Keratinocyte (primary cell): Measurements from ENCODE around the gene PPP6C. TPM values are rescaled to one million over a fixed set of nuclear protein-coding genes. Genes with fewer than 3 reads are reported as not detected.
"Not testable (repeated sequence)": the region's sequence is repeated elsewhere in the genome, so short reads cannot be mapped to it uniquely, and the experiment has no call there.

Experiments
- DNase-seq: peaks from one replicate; pipeline ENCODE4 v3.0.0-alpha.2; 2011; ENCODE audit warnings: low read depth, missing footprints, low spot score
- FAIRE-seq: peaks from 2 replicates; lab custom pipeline; 2011; peaks lifted over from hg19 to GRCh38; lab: Jason Lieb, UNC
- H2AFZ ChIP-seq: 2 replicates; pipeline ENCODE4 v1.6.0; 2012; ENCODE audit warnings: low read length, control low read depth, inconsistent platforms; ENCODE audit not compliant: control insufficient read depth
- H3K27ac ChIP-seq: 2 replicates; pipeline ENCODE4 v1.5.1; 2011; ENCODE audit warnings: low read length; ENCODE audit not compliant: control insufficient read depth, insufficient read depth
- H3K27me3 ChIP-seq: 3 replicates; pipeline ENCODE4 v1.6.0; 2011; ENCODE audit warnings: low read length; ENCODE audit not compliant: control insufficient read depth, insufficient read depth; ENCODE audit errors: extremely low read depth
- H3K36me3 ChIP-seq, 2 experiments: 2 replicates in 1 of 2; 3 replicates in 1 of 2; pipeline ENCODE4 v1.5.1; 2011; ENCODE audit warnings: low read length in 2 of 2, mild to moderate bottlenecking in 1 of 2; ENCODE audit not compliant: control insufficient read depth in 2 of 2, insufficient read depth in 2 of 2; ENCODE audit errors: extremely low read depth in 1 of 2
- H3K4me1 ChIP-seq: 3 replicates; pipeline ENCODE4 v1.5.1; 2011; ENCODE audit warnings: low read length; ENCODE audit not compliant: control insufficient read depth, insufficient read depth; ENCODE audit errors: extremely low read depth
- H3K4me2 ChIP-seq: 3 replicates; pipeline ENCODE4 v1.6.0; 2011; ENCODE audit warnings: low read depth, low read length; ENCODE audit not compliant: control insufficient read depth, insufficient read depth; ENCODE audit errors: extremely low read depth
- H3K4me3 ChIP-seq, 3 experiments: fragments of 200-600 bp in 1 of 3; sonication (generic) in 1 of 3; 2 replicates in 2 of 3; 3 replicates in 1 of 3; pipeline ENCODE4 v1.5.1; 2011 to 2016; ENCODE audit warnings: low read length in 3 of 3, mild to moderate bottlenecking in 3 of 3, control low read depth in 2 of 3, inconsistent platforms in 1 of 3, low read depth in 1 of 3, mixed read lengths in 1 of 3, mixed run types in 1 of 3, moderate library complexity in 1 of 3; ENCODE audit not compliant: control insufficient read depth in 2 of 3, insufficient read depth in 2 of 3; ENCODE audit errors: extremely low read depth in 1 of 3
- H3K79me2 ChIP-seq: 2 replicates; pipeline ENCODE4 v1.6.0; 2012; ENCODE audit warnings: low read length; ENCODE audit not compliant: control insufficient read depth, insufficient read depth
- H3K9ac ChIP-seq: 3 replicates; pipeline ENCODE4 v1.6.0; 2011; ENCODE audit warnings: low read length; ENCODE audit not compliant: control insufficient read depth, insufficient read depth; ENCODE audit errors: extremely low read depth
- H3K9me1 ChIP-seq: 3 replicates; pipeline ENCODE4 v1.6.0; 2011; ENCODE audit warnings: low read length; ENCODE audit not compliant: control insufficient read depth, insufficient read depth; ENCODE audit errors: extremely low read depth
- H3K9me3 ChIP-seq: 2 replicates; pipeline ENCODE4 v1.5.1; 2012; ENCODE audit warnings: low read depth, low read length; ENCODE audit not compliant: control insufficient read depth
- H4K20me1 ChIP-seq: 3 replicates; pipeline ENCODE4 v1.6.0; 2011; ENCODE audit warnings: low read length; ENCODE audit not compliant: control insufficient read depth, insufficient read depth; ENCODE audit errors: extremely low read depth
- CTCF ChIP-seq, 3 experiments: IDR thresholded peaks in 1 of 3; conservative IDR thresholded peaks in 1 of 3; optimal IDR thresholded peaks in 1 of 3; 2 replicates in 2 of 3; 3 replicates in 1 of 3; pipeline versions ENCODE3 to v1.5.1; 2011; ENCODE audit warnings: low read length in 3 of 3, mild to moderate bottlenecking in 3 of 3, moderate library complexity in 2 of 3, control low read depth in 1 of 3, inconsistent platforms in 1 of 3; ENCODE audit not compliant: insufficient read depth in 2 of 3; ENCODE audit errors: extremely low read depth in 1 of 3
- EZH2 ChIP-seq: IDR thresholded peaks from one replicate; pipeline ENCODE4 v1.6.1; 2012; ENCODE audit warnings: inconsistent platforms, mild to moderate bottlenecking, low read length, moderate library complexity
- dilution Hi-C: fragments of 300-500 bp; cut with MboI; formaldehyde crosslinking; loops from one replicate; pipeline ENCODE4 v1.7.0; 2020; ENCODE audit warnings: low sequenced_read_pairs; ENCODE audit not compliant: extremely low pct_ligation_motif_present
- polyA plus RNA-seq, 5 experiments: library from polyadenylated mRNA; depleted of rRNA in 3 of 5; stranded (reverse) in 3 of 5; stranded (forward) in 1 of 5; unstranded in 1 of 5; fragments of >200 nt; gene quantifications; 1 replicate in 1 of 5; 2 replicates in 3 of 5; 3 replicates in 1 of 5; pipeline versions ENCODE4 v1.2.1 to v1.2.3, GENCODE V29; 2011 to 2012; ENCODE audit warnings: missing spikeins in 2 of 5, low read depth in 1 of 5, low replicate concordance in 1 of 5

The PPP6C gene
- polyA plus RNA-seq, 1 donor (not counting 4 experiments of a cell fraction or from before 2014, with no cell fraction given): 35.9 TPM

GRCh38 chr9:125110464-125110863 lies 79.1 kb downstream of the PPP6C start:
- Histone ChIP-seq H3K79me2 (no peaks in the 10 kb centered on the region), H3K27ac (no peak overlapping the region)
- dilution Hi-C loops: no loop called here

GRCh38 chr9:125108541-125108940 lies 81.1 kb downstream of the PPP6C start:
- H3K9ac ChIP-seq, FAIRE-seq, H4K20me1 ChIP-seq, H3K9me3 ChIP-seq, H3K27me3 ChIP-seq, dilution Hi-C loops, DNase-seq, H3K4me3 ChIP-seq, H2AFZ ChIP-seq, H3K4me1 ChIP-seq, H3K79me2 ChIP-seq, H3K4me2 ChIP-seq, H3K9me1 ChIP-seq, H3K27ac ChIP-seq, H3K36me3 ChIP-seq: not testable (repeated sequence)

More at GRCh38 chr9:125110464-125110863, 79.1 kb downstream of the PPP6C start:
- Histone ChIP-seq H2AFZ (no peak overlapping the region), H3K4me3 (no peak overlapping the region), H3K9ac (no peak overlapping the region), H4K20me1 (no peaks in the 10 kb centered on the region), H3K36me3 (no peaks in the 10 kb centered on the region), H3K9me1 (no peaks in the 10 kb centered on the region), H3K27me3 (no peaks in the 10 kb centered on the region), H3K4me1 (no peaks in the 10 kb centered on the region), H3K4me2 (no peak overlapping the region), H3K9me3 (no peaks in the 10 kb centered on the region)
- no peak for DNase-seq
- no peak for FAIRE-seq
- TF ChIP-seq EZH2 (no peak), CTCF (optimal IDR thresholded peaks at IDR 0.05 in 1 of 3, IDR thresholded peaks at IDR 0.05 in 1 of 3, conservative IDR thresholded peaks at IDR 0.05 in 1 of 3; ENCODE audit: extremely low read depth in 1 of 3, insufficient read depth in 2 of 3, low read length in 3 of 3) (no peak)

- Histone ChIP-seq H3K4me3 (no peak overlapping the region), H3K79me2 (no peaks in the 10 kb centered on the region), H3K36me3 (no peaks in the 10 kb centered on the region), H3K27ac (no peak overlapping the region), H2AFZ (no peak overlapping the region), H3K9me1 (no peaks in the 10 kb centered on the region), H3K9me3 (no peaks in the 10 kb centered on the region), H3K9ac (no peak overlapping the region), H3K4me1 (no peaks in the 10 kb centered on the region), H4K20me1 (no peaks in the 10 kb centered on the region), H3K4me2 (no peak overlapping the region), H3K27me3 (no peaks in the 10 kb centered on the region)
- dilution Hi-C loops: no loop called here
- DNase-seq: no peak
- FAIRE-seq: no peak
- TF ChIP-seq EZH2 (no peak), CTCF (optimal IDR thresholded peaks at IDR 0.05 in 1 of 3, IDR thresholded peaks at IDR 0.05 in 1 of 3, conservative IDR thresholded peaks at IDR 0.05 in 1 of 3; ENCODE audit: extremely low read depth in 1 of 3, insufficient read depth in 2 of 3, low read length in 3 of 3) (no peak)
Measured at GRCh38 chr9:125106285-125106893, 83.2 kb downstream of the PPP6C start.
